Testis (tissue), 2 donors: Measurements from ENCODE around the gene SLC38A10.

Experiments
- CTCF ChIP-seq, 3 experiments: fragments of 450-650 bp in 2 of 3; fragments of 200-600 bp in 1 of 3; sonication (generic) in 1 of 3; IDR thresholded peaks; one replicate each; pipeline ENCODE4 v1.5.1; 2016 to 2019; ENCODE audit warnings: antibody characterized with exemption in 3 of 3, mild to moderate bottlenecking in 2 of 3, moderate library complexity in 1 of 3
- POLR2A ChIP-seq: fragments of 450-650 bp; IDR thresholded peaks from one replicate; pipeline ENCODE4 v1.6.1; 2017; ENCODE audit warnings: antibody characterized with exemption, mild to moderate bottlenecking, moderate library complexity

- TF ChIP-seq CTCF (IDR thresholded peaks at IDR 0.05) (no peak), POLR2A (no peak)
Observed at GRCh38 chr17:81209141-81209540, 86.0 kb downstream of the SLC38A10 start.
